ENCODE data around the gene ATG7. TPM values are rescaled to one million over a fixed set of nuclear protein-coding genes. Genes with fewer than 3 reads are reported as not detected.
A peak's percentile ranks its signal among the peaks of the same experiment; 100 is the strongest.

Gene ATG7
- polyA plus RNA-seq, 4 donors, result 7.8 to 16.3 (median 11.6) TPM

DNA sequence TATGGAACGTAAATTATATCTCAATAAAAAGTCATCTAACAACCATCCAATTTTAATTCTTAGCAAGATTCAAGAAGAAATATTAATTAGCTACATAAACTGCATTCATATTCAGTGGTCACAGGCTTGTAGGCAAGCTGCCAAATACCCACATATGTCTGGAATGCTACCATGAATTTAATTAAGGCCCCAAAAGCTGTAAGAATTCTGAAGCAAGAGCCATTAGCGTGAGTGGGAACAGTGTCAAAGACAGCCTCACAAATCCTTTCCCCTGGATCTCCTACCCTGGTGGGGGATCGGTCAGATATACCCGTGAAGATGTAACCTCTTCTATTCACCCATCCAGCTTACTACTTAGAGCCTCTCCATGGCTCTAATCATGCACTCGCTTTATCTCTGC, 40.0 kb downstream of the ATG7 start:
- Histone ChIP-seq H3K36me3 (ENCODE audit: control insufficient read depth in 3 of 3, insufficient read depth in 2 of 3, low read depth in 1 of 3, low read length in 3 of 3) (peaks cover 15 to 36% (median 31%) of the 10 kb centered on the region in 3 donors), H3K4me1 (ENCODE audit: control insufficient read depth in 3 of 3, insufficient read depth in 2 of 3, low read depth in 1 of 3, low read length in 2 of 3) (no peaks in the 10 kb centered on the region), H3K27ac (ENCODE audit: low read depth in 1 of 3, low read length in 2 of 3) (no peak overlapping the region), H3K9me3 (ENCODE audit: control insufficient read depth in 2 of 2, insufficient read depth in 1 of 2, low read depth in 1 of 2, low read length in 1 of 2) (no peaks in the 10 kb centered on the region), H3K4me3 (ENCODE audit: low read depth in 1 of 3, low read length in 3 of 3) (no peak overlapping the region), H3K27me3 (ENCODE audit: control insufficient read depth in 3 of 3, insufficient read depth in 3 of 3, low read length in 3 of 3) (no peaks in the 10 kb centered on the region)
- WGBS, 3 donors, result 93 to 98% (median 95%) methylated on average over 5 of the region's 5 CpGs
- no peak for DNase-seq
- no peak for FAIRE-seq

DNA sequence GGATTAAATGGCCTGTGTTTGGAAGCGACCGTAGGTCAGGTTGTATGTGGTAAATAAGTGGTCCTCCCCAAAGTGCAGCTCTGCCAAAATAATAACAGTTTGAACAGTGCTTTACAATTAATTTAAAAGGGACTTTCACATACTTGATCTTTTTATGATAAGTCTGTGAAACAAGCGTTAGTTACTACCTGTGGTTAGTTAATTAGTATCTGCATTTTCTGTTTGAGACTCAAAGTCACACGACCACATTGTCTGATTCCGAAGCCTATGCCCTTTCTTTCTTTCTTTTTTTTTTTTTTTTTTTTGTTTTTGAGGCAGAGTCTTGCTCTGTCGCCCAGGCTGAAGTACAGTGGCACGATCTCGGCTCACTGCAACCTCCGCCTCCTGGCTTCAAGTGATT, 45.1 kb downstream of the ATG7 start:
- Histone ChIP-seq H3K36me3 (ENCODE audit: control insufficient read depth in 3 of 3, insufficient read depth in 2 of 3, low read depth in 1 of 3, low read length in 3 of 3) (peaks cover 14 to 30% (median 18%) of the 10 kb centered on the region in 3 donors), H3K4me3 (ENCODE audit: low read depth in 1 of 3, low read length in 3 of 3) (no peak overlapping the region), H3K27ac (ENCODE audit: low read depth in 1 of 3, low read length in 2 of 3) (no peak overlapping the region), H3K4me1 (ENCODE audit: control insufficient read depth in 3 of 3, insufficient read depth in 2 of 3, low read depth in 1 of 3, low read length in 2 of 3) (no peaks in the 10 kb centered on the region), H3K27me3 (ENCODE audit: control insufficient read depth in 3 of 3, insufficient read depth in 3 of 3, low read length in 3 of 3) (no peaks in the 10 kb centered on the region), H3K9me3 (ENCODE audit: control insufficient read depth in 2 of 2, insufficient read depth in 1 of 2, low read depth in 1 of 2, low read length in 1 of 2) (no peaks in the 10 kb centered on the region)
- WGBS, 3 donors, result 78 to 81% (median 79%) methylated on average over 9 of the region's 9 CpGs
- DNase-seq, result no peak
- FAIRE-seq, result no peak

DNA sequence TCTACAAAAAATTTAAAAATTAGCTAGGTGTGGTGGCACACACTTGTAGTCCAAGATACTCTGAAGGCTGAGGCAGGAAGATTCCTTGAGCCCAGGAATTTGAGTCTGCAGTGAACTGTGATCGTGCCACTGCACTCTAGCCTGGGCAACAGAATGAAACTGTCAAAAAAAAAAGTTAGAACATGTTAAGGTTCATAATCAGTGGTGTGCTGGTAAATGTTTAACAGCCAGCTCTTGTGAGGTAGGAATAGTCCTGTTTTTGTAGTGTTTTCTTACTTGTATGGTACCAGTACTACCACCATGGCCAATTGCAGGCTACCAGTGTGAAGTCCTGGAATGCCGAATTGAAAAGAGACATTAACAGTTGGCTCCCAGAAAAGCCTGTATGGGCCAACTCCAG, 50.7 kb downstream of the ATG7 start:
- peak in 1 of 2 donors; percentile 24 for DNase-seq
- whole genome bisulfite sequencing, 3 donors, result 71 to 83% (median 82%) methylated on average over 2 of the region's 2 CpGs
- Histone ChIP-seq H3K4me1 (ENCODE audit: control insufficient read depth in 3 of 3, insufficient read depth in 2 of 3, low read depth in 1 of 3, low read length in 2 of 3) (no peaks in the 10 kb centered on the region), H3K27me3 (ENCODE audit: control insufficient read depth in 3 of 3, insufficient read depth in 3 of 3, low read length in 3 of 3) (no peaks in the 10 kb centered on the region), H3K36me3 (ENCODE audit: control insufficient read depth in 3 of 3, insufficient read depth in 2 of 3, low read depth in 1 of 3, low read length in 3 of 3) (peaks cover 10 to 21% (median 19%) of the 10 kb centered on the region in 3 donors), H3K9me3 (ENCODE audit: control insufficient read depth in 2 of 2, insufficient read depth in 1 of 2, low read depth in 1 of 2, low read length in 1 of 2) (no peaks in the 10 kb centered on the region), H3K4me3 (ENCODE audit: low read depth in 1 of 3, low read length in 3 of 3) (no peak overlapping the region), H3K27ac (ENCODE audit: low read depth in 1 of 3, low read length in 2 of 3) (no peak overlapping the region)
- FAIRE-seq, result no peak

DNA sequence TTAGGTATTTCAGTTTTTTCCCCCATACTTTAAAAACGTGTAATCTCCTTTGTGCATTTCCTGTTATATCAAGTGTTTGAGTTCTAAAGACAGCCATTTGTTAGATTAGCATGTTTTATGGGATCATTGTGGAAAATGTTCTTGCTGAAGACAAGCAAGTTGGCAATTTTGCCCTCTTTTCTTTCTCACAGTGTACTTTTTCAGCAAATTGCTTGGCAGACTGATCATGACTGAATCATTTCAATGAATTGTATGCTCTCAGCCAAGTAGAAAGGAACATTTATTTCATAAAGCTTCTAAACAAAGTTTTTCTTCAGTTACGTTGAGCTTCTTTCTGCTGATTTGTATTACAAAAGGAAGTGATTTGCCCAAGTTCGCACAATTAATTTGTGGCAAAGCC, 51.6 kb downstream of the ATG7 start:
- Histone ChIP-seq H3K4me1 (ENCODE audit: control insufficient read depth in 3 of 3, insufficient read depth in 2 of 3, low read depth in 1 of 3, low read length in 2 of 3) (no peaks in the 10 kb centered on the region), H3K27me3 (ENCODE audit: control insufficient read depth in 3 of 3, insufficient read depth in 3 of 3, low read length in 3 of 3) (no peaks in the 10 kb centered on the region), H3K9me3 (ENCODE audit: control insufficient read depth in 2 of 2, insufficient read depth in 1 of 2, low read depth in 1 of 2, low read length in 1 of 2) (no peaks in the 10 kb centered on the region), H3K4me3 (ENCODE audit: low read depth in 1 of 3, low read length in 3 of 3) (no peak overlapping the region), H3K36me3 (ENCODE audit: control insufficient read depth in 3 of 3, insufficient read depth in 2 of 3, low read depth in 1 of 3, low read length in 3 of 3) (peaks cover 10 to 16% (median 15%) of the 10 kb centered on the region in 3 donors), H3K27ac (ENCODE audit: low read depth in 1 of 3, low read length in 2 of 3) (no peak overlapping the region)
- no peak for DNase-seq
- 74 to 84% (median 84%) methylated on average over 3 of the region's 3 CpGs for WGBS, 3 donors
- FAIRE-seq, result no peak

DNA sequence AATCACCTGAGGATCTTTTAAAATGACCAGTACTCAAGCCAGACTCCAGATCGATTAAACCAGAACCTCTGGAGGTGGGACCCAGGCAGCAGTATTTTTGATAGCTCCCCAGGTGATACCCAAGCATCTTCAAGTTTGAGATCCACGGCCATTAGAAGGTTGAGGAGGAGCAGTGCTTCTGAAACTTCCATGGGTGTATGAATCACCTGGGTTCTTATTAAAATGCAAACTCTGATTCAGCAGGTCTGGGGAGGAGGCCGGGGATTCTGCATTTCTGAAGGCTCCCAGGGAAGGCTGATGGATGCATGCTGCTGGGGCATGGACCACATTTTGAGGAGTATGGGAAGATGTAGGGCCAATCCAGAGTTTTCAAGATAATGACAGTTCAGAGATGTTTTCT, 55.4 kb downstream of the ATG7 start:
- no peaks in the 10 kb centered on the region for H3K4me1 ChIP-seq (ENCODE audit: control insufficient read depth in 3 of 3, insufficient read depth in 2 of 3, low read depth in 1 of 3, low read length in 2 of 3)
- no peak overlapping the region for H3K27ac ChIP-seq (ENCODE audit: low read depth in 1 of 3, low read length in 2 of 3)
- no peak overlapping the region for H3K4me3 ChIP-seq (ENCODE audit: low read depth in 1 of 3, low read length in 3 of 3)
- H3K36me3 ChIP-seq (ENCODE audit: control insufficient read depth in 3 of 3, insufficient read depth in 2 of 3, low read depth in 1 of 3, low read length in 3 of 3), result peaks cover 3 to 7% (median 6%) of the 10 kb centered on the region in 3 donors
- no peaks in the 10 kb centered on the region for H3K9me3 ChIP-seq (ENCODE audit: control insufficient read depth in 2 of 2, insufficient read depth in 1 of 2, low read depth in 1 of 2, low read length in 1 of 2)
- DNase-seq, result no peak
- WGBS, 3 donors, result 91 to 96% (median 94%) methylated on average over 3 of the region's 3 CpGs
- no peak for FAIRE-seq
- no peaks in the 10 kb centered on the region for H3K27me3 ChIP-seq (ENCODE audit: control insufficient read depth in 3 of 3, insufficient read depth in 3 of 3, low read length in 3 of 3)

DNA sequence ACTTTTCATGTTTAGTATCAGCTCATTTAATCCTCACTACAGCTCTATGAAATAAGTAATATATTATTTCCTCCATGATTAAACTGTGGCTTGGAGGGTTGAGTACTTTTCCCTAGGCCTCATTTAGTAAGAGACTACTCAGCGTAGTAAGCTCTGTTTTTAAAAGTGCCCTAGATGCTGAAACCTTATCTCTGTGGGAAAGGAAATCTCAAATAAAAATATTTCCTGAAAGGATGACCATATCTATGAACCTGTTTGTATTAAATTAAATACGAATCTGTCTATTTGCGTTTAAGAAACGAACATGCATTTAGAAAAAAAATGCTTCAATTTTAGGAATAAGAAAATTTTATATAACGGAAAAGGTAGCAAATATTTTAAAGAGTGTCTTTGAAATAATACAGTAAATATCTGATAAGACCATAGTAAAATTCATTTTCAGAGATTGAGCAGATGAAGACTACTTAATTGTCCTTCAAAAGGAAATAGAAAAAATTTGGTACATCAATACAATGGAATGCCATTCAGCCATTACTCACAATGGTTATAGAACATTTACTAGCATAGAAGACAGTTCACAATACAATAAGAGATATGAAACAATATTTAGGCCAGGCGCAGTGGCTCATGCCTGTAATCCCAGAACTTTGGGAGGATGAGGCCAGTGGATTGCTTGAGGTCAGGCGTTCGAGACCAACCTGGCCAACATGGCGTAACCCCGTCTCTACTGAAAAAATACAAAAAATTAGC, 56.2 kb downstream of the ATG7 start:
- Histone ChIP-seq H3K36me3 (ENCODE audit: control insufficient read depth in 3 of 3, insufficient read depth in 2 of 3, low read depth in 1 of 3, low read length in 3 of 3) (peaks cover 3 to 5% (median 4%) of the 10 kb centered on the region in 3 donors), H3K27ac (ENCODE audit: low read depth in 1 of 3, low read length in 2 of 3) (no peak overlapping the region), H3K4me1 (ENCODE audit: control insufficient read depth in 3 of 3, insufficient read depth in 2 of 3, low read depth in 1 of 3, low read length in 2 of 3) (no peaks in the 10 kb centered on the region), H3K4me3 (ENCODE audit: low read depth in 1 of 3, low read length in 3 of 3) (no peak overlapping the region), H3K9me3 (ENCODE audit: control insufficient read depth in 2 of 2, insufficient read depth in 1 of 2, low read depth in 1 of 2, low read length in 1 of 2) (no peaks in the 10 kb centered on the region), H3K27me3 (ENCODE audit: control insufficient read depth in 3 of 3, insufficient read depth in 3 of 3, low read length in 3 of 3) (no peaks in the 10 kb centered on the region)
- no peak for FAIRE-seq
- no peak for DNase-seq
- 97 to 98% (median 97%) methylated on average over 10 of the region's 10 CpGs for WGBS, 3 donors

DNA sequence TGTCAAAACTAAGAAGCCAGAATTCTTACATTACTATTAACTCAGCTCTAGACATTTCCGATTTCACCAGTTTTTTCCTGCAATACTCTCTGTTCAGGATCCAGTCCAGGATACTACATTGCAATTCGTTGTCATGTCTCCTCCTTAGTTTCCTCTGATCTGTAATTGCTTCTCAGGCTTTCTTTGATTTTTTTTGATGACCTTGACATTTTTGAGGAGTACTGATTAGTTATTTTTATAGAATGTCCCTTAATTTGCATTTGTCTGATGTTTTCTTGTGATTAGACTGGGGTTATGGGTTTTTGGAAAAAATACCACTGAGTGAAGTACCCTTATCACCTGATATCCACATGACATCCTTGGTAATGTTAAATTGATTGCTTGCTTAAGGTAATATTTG, 57.6 kb downstream of the ATG7 start:
- peaks cover 3 to 5% (median 4%) of the 10 kb centered on the region in 3 donors for H3K36me3 ChIP-seq (ENCODE audit: control insufficient read depth in 3 of 3, insufficient read depth in 2 of 3, low read depth in 1 of 3, low read length in 3 of 3)
- WGBS, 3 donors, result 64 to 88% (median 75%) methylated on average over 2 of the region's 2 CpGs

DNA sequence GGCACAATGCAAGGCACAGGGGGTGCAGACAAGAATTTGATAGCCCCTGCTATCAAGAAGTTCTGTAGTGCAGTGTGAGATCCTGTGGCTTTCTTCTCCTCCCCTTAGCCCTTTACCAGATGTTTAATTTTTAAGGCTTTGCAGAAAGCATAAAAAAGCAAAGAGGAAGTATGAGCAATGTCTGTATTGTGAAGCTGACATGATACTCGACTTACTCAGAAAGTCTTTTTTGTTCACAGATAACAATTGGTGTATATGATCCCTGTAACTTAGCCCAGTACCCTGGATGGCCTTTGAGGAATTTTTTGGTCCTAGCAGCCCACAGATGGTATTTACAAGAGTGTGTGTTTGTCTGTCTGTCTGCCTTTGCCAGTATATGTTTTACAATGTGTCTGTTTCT, 58.9 kb downstream of the ATG7 start:
- FAIRE-seq (no peak), DNase-seq (no peak)
- Histone ChIP-seq H3K4me3 (ENCODE audit: low read depth in 1 of 3, low read length in 3 of 3) (no peak overlapping the region), H3K4me1 (ENCODE audit: control insufficient read depth in 3 of 3, insufficient read depth in 2 of 3, low read depth in 1 of 3, low read length in 2 of 3) (no peaks in the 10 kb centered on the region), H3K27ac (ENCODE audit: low read depth in 1 of 3, low read length in 2 of 3) (no peak overlapping the region), H3K27me3 (ENCODE audit: control insufficient read depth in 3 of 3, insufficient read depth in 3 of 3, low read length in 3 of 3) (no peaks in the 10 kb centered on the region), H3K36me3 (ENCODE audit: control insufficient read depth in 3 of 3, insufficient read depth in 2 of 3, low read depth in 1 of 3, low read length in 3 of 3) (peaks cover 3 to 5% (median 4%) of the 10 kb centered on the region in 3 donors), H3K9me3 (ENCODE audit: control insufficient read depth in 2 of 2, insufficient read depth in 1 of 2, low read depth in 1 of 2, low read length in 1 of 2) (no peaks in the 10 kb centered on the region)
- 46 to 51% (median 48%) methylated on average over 1 of the region's 1 CpG for WGBS, 3 donors

More for the DNA sequence above, 57.6 kb downstream of the ATG7 start:
- FAIRE-seq, result no peak
- Histone ChIP-seq H3K27ac (ENCODE audit: low read depth in 1 of 3, low read length in 2 of 3) (no peak overlapping the region), H3K9me3 (ENCODE audit: control insufficient read depth in 2 of 2, insufficient read depth in 1 of 2, low read depth in 1 of 2, low read length in 1 of 2) (no peaks in the 10 kb centered on the region), H3K4me1 (ENCODE audit: control insufficient read depth in 3 of 3, insufficient read depth in 2 of 3, low read depth in 1 of 3, low read length in 2 of 3) (no peaks in the 10 kb centered on the region), H3K27me3 (ENCODE audit: control insufficient read depth in 3 of 3, insufficient read depth in 3 of 3, low read length in 3 of 3) (no peaks in the 10 kb centered on the region), H3K4me3 (ENCODE audit: low read depth in 1 of 3, low read length in 3 of 3) (no peak overlapping the region)
- no peak for DNase-seq
